ENCODE measurements around the gene WWOX. TPM values are rescaled to one million over a fixed set of nuclear protein-coding genes. Genes with fewer than 3 reads are reported as not detected.

WWOX gene
- total RNA-seq, 1 donor from 2014 or later = 43.2 TPM

- Mint-ChIP-seq H3K27me3 (no peaks in the 10 kb centered on the region), H3K27ac (no peak overlapping the region), H3K9me3 (ENCODE audit: low read depth) (no peaks in the 10 kb centered on the region), H3K4me1 (ENCODE audit: low read depth) (peaks cover 3% of the 10 kb centered on the region), H3K36me3 (ENCODE audit: insufficient read depth) (no peaks in the 10 kb centered on the region), H3K4me3 (ENCODE audit: low read depth) (no peak overlapping the region)
- no peak for DNase-seq (ENCODE audit: low spot score, unreplicated experiment)
- no peak for TF ChIP-seq CTCF (IDR thresholded peaks at IDR 0.05; ENCODE audit: unreplicated experiment)
Measured at GRCh38 chr16:79083508-79084299, 984.2 kb downstream of the WWOX start.

GRCh38 chr16:79088971-79089370 is 989.5 kb downstream of the WWOX start:
- Mint-ChIP-seq H3K4me1 (ENCODE audit: low read depth) (no peaks in the 10 kb centered on the region), H3K27me3 (no peaks in the 10 kb centered on the region), H3K9me3 (ENCODE audit: low read depth) (peaks cover 5% of the 10 kb centered on the region), H3K4me3 (ENCODE audit: low read depth) (no peak overlapping the region), H3K36me3 (ENCODE audit: insufficient read depth) (no peaks in the 10 kb centered on the region), H3K27ac (no peak overlapping the region)
- DNase-seq (ENCODE audit: low spot score, unreplicated experiment) = no peak
- no peak for TF ChIP-seq CTCF (IDR thresholded peaks at IDR 0.05; ENCODE audit: unreplicated experiment)

GRCh38 chr16:79089735-79090284 is 990.4 kb downstream of the WWOX start:
- Mint-ChIP-seq H3K4me1 (ENCODE audit: low read depth) (no peaks in the 10 kb centered on the region), H3K4me3 (ENCODE audit: low read depth) (no peak overlapping the region), H3K27me3 (no peaks in the 10 kb centered on the region), H3K9me3 (ENCODE audit: low read depth) (peaks cover 5% of the 10 kb centered on the region), H3K27ac (no peak overlapping the region), H3K36me3 (ENCODE audit: insufficient read depth) (no peaks in the 10 kb centered on the region)
- TF ChIP-seq CTCF (IDR thresholded peaks at IDR 0.05; ENCODE audit: unreplicated experiment) = no peak
- DNase-seq (ENCODE audit: low spot score, unreplicated experiment) = no peak

GRCh38 chr16:79090966-79091365 is 991.5 kb downstream of the WWOX start:
- H3K9me3 Mint-ChIP-seq (ENCODE audit: low read depth) = peaks cover 5% of the 10 kb centered on the region
- no peaks in the 10 kb centered on the region for H3K4me1 Mint-ChIP-seq (ENCODE audit: low read depth)
- H3K27ac Mint-ChIP-seq = no peak overlapping the region
- no peaks in the 10 kb centered on the region for H3K27me3 Mint-ChIP-seq
- DNase-seq (ENCODE audit: low spot score, unreplicated experiment) = no peak
- TF ChIP-seq CTCF (IDR thresholded peaks at IDR 0.05; ENCODE audit: unreplicated experiment) = no peak
- H3K4me3 Mint-ChIP-seq (ENCODE audit: low read depth) = no peak overlapping the region
- no peaks in the 10 kb centered on the region for H3K36me3 Mint-ChIP-seq (ENCODE audit: insufficient read depth)

- Mint-ChIP-seq H3K36me3 (ENCODE audit: insufficient read depth) (no peaks in the 10 kb centered on the region), H3K4me1 (ENCODE audit: low read depth) (no peaks in the 10 kb centered on the region), H3K9me3 (ENCODE audit: low read depth) (peaks cover 5% of the 10 kb centered on the region), H3K27me3 (peaks cover 12% of the 10 kb centered on the region), H3K27ac (no peak overlapping the region), H3K4me3 (ENCODE audit: low read depth) (no peak overlapping the region)
- no peak for DNase-seq (ENCODE audit: low spot score, unreplicated experiment)
- no peak for TF ChIP-seq CTCF (IDR thresholded peaks at IDR 0.05; ENCODE audit: unreplicated experiment)
Measured at GRCh38 chr16:79092846-79093245, 993.4 kb downstream of the WWOX start.
